HEK293 (cell line): Measurements from ENCODE around the gene NCLN.
A peak's percentile ranks its signal among the peaks of the same experiment; 100 is the strongest.

Experiments
- CTCF ChIA-PET: fragments of 350-600 bp; formaldehyde crosslinking; extraction: SDS; loops from one replicate; lab custom pipeline; 2021; ENCODE audit warnings: antibody characterized with exemption; lab: Yijun Ruan, JAX
- POLR2A ChIA-PET: fragments of 300-600 bp; formaldehyde crosslinking; extraction: SDS; loops from one replicate; lab custom pipeline; 2020; ENCODE audit warnings: antibody characterized with exemption, inconsistent platforms; lab: Yijun Ruan, JAX
- H3K27ac ChIP-seq: fragments of 200-500 bp; sonication (Bioruptor generic); 2 replicates; pipeline ENCODE4 v1.5.1; 2014; ENCODE audit warnings: low read depth, low read length, control low read depth, inconsistent platforms; ENCODE audit errors: extremely low read depth
- H3K36me3 ChIP-seq, 2 experiments: fragments of 200-500 bp in 1 of 2; sonication (Bioruptor generic) in 1 of 2; 1 replicate in 1 of 2; 2 replicates in 1 of 2; pipeline ENCODE4 v1.5.1; 2014 to 2017; ENCODE audit warnings: inconsistent platforms in 2 of 2, low read length in 2 of 2; ENCODE audit not compliant: control insufficient read depth in 2 of 2, insufficient read depth in 1 of 2
- H3K4me1 ChIP-seq: fragments of 200-500 bp; sonication (Bioruptor generic); 2 replicates; pipeline ENCODE4 v1.5.1; 2014; ENCODE audit warnings: mild to moderate bottlenecking, low read length, inconsistent platforms; ENCODE audit not compliant: control insufficient read depth, insufficient read depth
- H3K4me3 ChIP-seq: 2 replicates; pipeline ENCODE4 v1.5.1; 2011; ENCODE audit warnings: low read depth, mild to moderate bottlenecking, control low read depth, low read length, moderate library complexity
- H3K9me3 ChIP-seq: fragments of 200-500 bp; sonication (Bioruptor generic); 2 replicates; pipeline ENCODE4 v1.5.1; 2014; ENCODE audit warnings: low read depth, low read length, inconsistent platforms; ENCODE audit not compliant: control insufficient read depth, insufficient read depth
- GLIS1 ChIP-seq: fragments of 450-650 bp; formaldehyde crosslinking; IDR thresholded peaks from 2 replicates; pipeline ENCODE4 v1.5.1; 2016; ENCODE audit warnings: missing biosample characterization, missing genetic modification characterization
- GLIS2 ChIP-seq: fragments of 450-650 bp; formaldehyde crosslinking; IDR thresholded peaks from 2 replicates; pipeline ENCODE4 v1.5.1; 2016; ENCODE audit warnings: missing biosample characterization, missing genetic modification characterization
- HIC1 ChIP-seq: fragments of 450-650 bp; formaldehyde crosslinking; IDR thresholded peaks from 2 replicates; pipeline ENCODE4 v1.5.1; 2016; ENCODE audit warnings: missing biosample characterization, missing genetic modification characterization
- IKZF3 ChIP-seq: fragments of 450-650 bp; IDR thresholded peaks from 2 replicates; pipeline ENCODE4 v1.5.0; 2018; ENCODE audit warnings: missing biosample characterization, mild to moderate bottlenecking, missing genetic modification characterization, moderate library complexity
- KLF1 ChIP-seq: fragments of 450-650 bp; formaldehyde crosslinking; IDR thresholded peaks from 2 replicates; pipeline ENCODE4 v1.5.1; 2016; ENCODE audit warnings: missing biosample characterization, missing genetic modification characterization
- RBAK ChIP-seq: fragments of 450-650 bp; formaldehyde crosslinking; IDR thresholded peaks from 2 replicates; pipeline ENCODE4 v1.5.1; 2016; ENCODE audit warnings: missing biosample characterization, missing genetic modification characterization
- SP2 ChIP-seq: fragments of 450-650 bp; formaldehyde crosslinking; IDR thresholded peaks from 2 replicates; pipeline ENCODE4 v1.5.1; 2016; ENCODE audit warnings: missing biosample characterization, missing genetic modification characterization
- YY2 ChIP-seq: fragments of 450-650 bp; formaldehyde crosslinking; IDR thresholded peaks from 2 replicates; pipeline ENCODE4 v1.5.1; 2016; ENCODE audit warnings: missing biosample characterization, missing genetic modification characterization
- ZEB2 ChIP-seq: fragments of 450-650 bp; formaldehyde crosslinking; IDR thresholded peaks from 2 replicates; pipeline ENCODE4 v1.5.1; 2016; ENCODE audit warnings: missing biosample characterization, missing genetic modification characterization
- ZIC2 ChIP-seq: fragments of 450-650 bp; formaldehyde crosslinking; IDR thresholded peaks from 2 replicates; pipeline ENCODE4 v1.5.1; 2016; ENCODE audit warnings: missing biosample characterization, missing genetic modification characterization
- ZNF335 ChIP-seq: fragments of 450-650 bp; formaldehyde crosslinking; conservative IDR thresholded peaks from 2 replicates; pipeline ENCODE4 v1.5.1; 2016; ENCODE audit warnings: missing biosample characterization, missing genetic modification characterization
- ZNF341 ChIP-seq: fragments of 450-650 bp; formaldehyde crosslinking; IDR thresholded peaks from 2 replicates; pipeline ENCODE4; 2016; ENCODE audit warnings: low read depth, missing biosample characterization, missing genetic modification characterization
- ZNF529 ChIP-seq: fragments of 450-650 bp; formaldehyde crosslinking; IDR thresholded peaks from 2 replicates; pipeline ENCODE4 v1.5.1; 2017; ENCODE audit warnings: missing genetic modification characterization, missing biosample characterization; ENCODE audit not compliant: insufficient replicate concordance
- ZNF555 ChIP-seq: fragments of 450-650 bp; formaldehyde crosslinking; conservative IDR thresholded peaks from 2 replicates; pipeline ENCODE4 v1.5.1; 2017; ENCODE audit warnings: missing biosample characterization, mild to moderate bottlenecking, missing genetic modification characterization, inconsistent platforms
- ZNF600 ChIP-seq: fragments of 450-650 bp; formaldehyde crosslinking; IDR thresholded peaks from 2 replicates; pipeline ENCODE4 v1.5.1; 2016; ENCODE audit warnings: missing biosample characterization, missing genetic modification characterization
- ZNF658 ChIP-seq: fragments of 450-650 bp; formaldehyde crosslinking; IDR thresholded peaks from 2 replicates; pipeline ENCODE4; 2016; ENCODE audit warnings: missing biosample characterization, missing genetic modification characterization
- ZNF830 ChIP-seq: fragments of 450-650 bp; IDR thresholded peaks from 2 replicates; pipeline ENCODE4 v1.5.0; 2018; ENCODE audit warnings: missing biosample characterization, missing genetic modification characterization, low read depth, mild to moderate bottlenecking, moderate library complexity
- ZNF843 ChIP-seq: fragments of 450-650 bp; formaldehyde crosslinking; IDR thresholded peaks from 2 replicates; pipeline ENCODE4 v1.5.1; 2016; ENCODE audit warnings: missing biosample characterization, missing genetic modification characterization
- TF ChIP-seq, protein P1 (sequence below): fragments of 450-650 bp; formaldehyde crosslinking; IDR thresholded peaks from 2 replicates; pipeline ENCODE4 v1.5.1; 2017; ENCODE audit warnings: missing biosample characterization, missing genetic modification characterization
- TF ChIP-seq, protein P2 (sequence below): fragments of 450-650 bp; formaldehyde crosslinking; IDR thresholded peaks from 2 replicates; pipeline ENCODE4 v1.5.1; 2016; ENCODE audit warnings: missing biosample characterization, missing genetic modification characterization
- TF ChIP-seq, protein P3 (sequence below): fragments of 450-650 bp; formaldehyde crosslinking; IDR thresholded peaks from 2 replicates; pipeline ENCODE4 v1.5.1; 2016; ENCODE audit warnings: missing biosample characterization, missing genetic modification characterization

NCLN gene

GRCh38 chr19:3176715-3177501, 8.8 kb upstream of the NCLN start:
- no peak for TF ChIP-seq ZEB2 (tag by site-specific recombination)
- TF ChIP-seq YY2: no peak
- no peak for TF ChIP-seq ZNF658
- no peak for TF ChIP-seq ZNF830 (tag by site-specific recombination)
- no peak for TF ChIP-seq ZNF843 (tag by site-specific recombination)
- peak; percentile 91 for TF ChIP-seq KLF1 (tag by site-specific recombination)
- TF ChIP-seq ZIC2 (tag by site-specific recombination): peak; percentile 58
- TF ChIP-seq, protein P1, sequence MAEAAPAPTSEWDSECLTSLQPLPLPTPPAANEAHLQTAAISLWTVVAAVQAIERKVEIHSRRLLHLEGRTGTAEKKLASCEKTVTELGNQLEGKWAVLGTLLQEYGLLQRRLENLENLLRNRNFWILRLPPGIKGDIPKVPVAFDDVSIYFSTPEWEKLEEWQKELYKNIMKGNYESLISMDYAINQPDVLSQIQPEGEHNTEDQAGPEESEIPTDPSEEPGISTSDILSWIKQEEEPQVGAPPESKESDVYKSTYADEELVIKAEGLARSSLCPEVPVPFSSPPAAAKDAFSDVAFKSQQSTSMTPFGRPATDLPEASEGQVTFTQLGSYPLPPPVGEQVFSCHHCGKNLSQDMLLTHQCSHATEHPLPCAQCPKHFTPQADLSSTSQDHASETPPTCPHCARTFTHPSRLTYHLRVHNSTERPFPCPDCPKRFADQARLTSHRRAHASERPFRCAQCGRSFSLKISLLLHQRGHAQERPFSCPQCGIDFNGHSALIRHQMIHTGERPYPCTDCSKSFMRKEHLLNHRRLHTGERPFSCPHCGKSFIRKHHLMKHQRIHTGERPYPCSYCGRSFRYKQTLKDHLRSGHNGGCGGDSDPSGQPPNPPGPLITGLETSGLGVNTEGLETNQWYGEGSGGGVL (tag by site-specific recombination): peak; percentile 68
- no peak for TF ChIP-seq RBAK (tag by site-specific recombination)
- no peak for TF ChIP-seq ZNF335 (tag by site-specific recombination)
- TF ChIP-seq, protein P2, sequence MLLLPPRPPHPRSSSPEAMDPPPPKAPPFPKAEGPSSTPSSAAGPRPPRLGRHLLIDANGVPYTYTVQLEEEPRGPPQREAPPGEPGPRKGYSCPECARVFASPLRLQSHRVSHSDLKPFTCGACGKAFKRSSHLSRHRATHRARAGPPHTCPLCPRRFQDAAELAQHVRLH (tag by site-specific recombination): no peak
- no peak for TF ChIP-seq ZNF555 (tag by site-specific recombination)
- TF ChIP-seq HIC1 (tag by site-specific recombination): 0 out of 2 replicates have a peak, but pooled peaks have one; percentile 28
- no peak for TF ChIP-seq IKZF3 (tag by site-specific recombination)
- peak; percentile 88 for TF ChIP-seq GLIS1 (tag by site-specific recombination)
- TF ChIP-seq SP2 (tag by site-specific recombination): no peak
- TF ChIP-seq ZNF529 (tag by site-specific recombination): no peak
- no peak for TF ChIP-seq ZNF341 (tag by site-specific recombination)
- TF ChIP-seq, protein P3, sequence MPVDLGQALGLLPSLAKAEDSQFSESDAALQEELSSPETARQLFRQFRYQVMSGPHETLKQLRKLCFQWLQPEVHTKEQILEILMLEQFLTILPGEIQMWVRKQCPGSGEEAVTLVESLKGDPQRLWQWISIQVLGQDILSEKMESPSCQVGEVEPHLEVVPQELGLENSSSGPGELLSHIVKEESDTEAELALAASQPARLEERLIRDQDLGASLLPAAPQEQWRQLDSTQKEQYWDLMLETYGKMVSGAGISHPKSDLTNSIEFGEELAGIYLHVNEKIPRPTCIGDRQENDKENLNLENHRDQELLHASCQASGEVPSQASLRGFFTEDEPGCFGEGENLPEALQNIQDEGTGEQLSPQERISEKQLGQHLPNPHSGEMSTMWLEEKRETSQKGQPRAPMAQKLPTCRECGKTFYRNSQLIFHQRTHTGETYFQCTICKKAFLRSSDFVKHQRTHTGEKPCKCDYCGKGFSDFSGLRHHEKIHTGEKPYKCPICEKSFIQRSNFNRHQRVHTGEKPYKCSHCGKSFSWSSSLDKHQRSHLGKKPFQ: no peak
- peak; percentile 67; the same call in 1 of the 2 replicates for TF ChIP-seq ZNF600
- peak; percentile 37; the same call in 1 of the 2 replicates for TF ChIP-seq GLIS2 (tag by site-specific recombination)
- H3K9me3 ChIP-seq: no peaks in the 10 kb centered on the region
- no peaks in the 10 kb centered on the region for H3K36me3 ChIP-seq
- no peaks in the 10 kb centered on the region for H3K4me1 ChIP-seq
- H3K4me3 ChIP-seq: no peak overlapping the region
- CTCF ChIA-PET: no interaction called here
- POLR2A ChIA-PET: no interaction called here
- no peak overlapping the region for H3K27ac ChIP-seq
